Measurements from ENCODE around the gene MANF. TPM values are rescaled to one million over a fixed set of nuclear protein-coding genes. Genes with fewer than 3 reads are reported as not detected.
"Not testable (repeated sequence)": the region's sequence is repeated elsewhere in the genome, so short reads cannot be mapped to it uniquely, and the experiment has no call there.

Gene MANF
- total RNA-seq, 2 experiments from 2014 or later = 104 to 117 TPM

- H3K9me2 ChIP-seq (ENCODE audit: insufficient read depth, low read length) = no peaks in the 10 kb centered on the region
- no peak overlapping the region; the same call in 1 of the 2 replicates for H2AFZ ChIP-seq (ENCODE audit: low read length)
- H3K27ac ChIP-seq (ENCODE audit: low read depth, low read length, poor library complexity, severe bottlenecking) = peak overlapping the region; percentile 59
- ChIA-PET CTCF (ENCODE audit: unreplicated experiment) (interaction anchor here (1.0 to 1.1 kb wide), 2 partner anchors 113 to 296 kb away, joined by 3 to 4 read pairs; no protein-coding TSS in a partner anchor), POLR2A (interaction anchor here (0.6 to 1.8 kb wide), 2 partner anchors 113 to 722 kb away, joined by 4 to 6 read pairs; partner anchors contain the start of gene DCAF1)
- H3K4me1 ChIP-seq (ENCODE audit: insufficient read depth, low read length, poor library complexity, severe bottlenecking) = peaks cover 55% of the 10 kb centered on the region
- H3K36me3 ChIP-seq (ENCODE audit: insufficient read depth, low read length) = peaks cover 48% of the 10 kb centered on the region
- TSS peak; percentile 71 for BruUV-seq (replicated peaks)
- intact Hi-C loops (cut with micrococcal nuclease; ENCODE audit: unreplicated experiment) = no loop called here
- no peaks in the 10 kb centered on the region for H3K9me3 ChIP-seq (ENCODE audit: low read length)
- DNase-seq (ENCODE audit: low spot score) = peak; percentile 37
- peaks cover 22% of the 10 kb centered on the region; the same call in 1 of the 2 replicates for H4K20me1 ChIP-seq (ENCODE audit: insufficient read depth, low read length)
- peak overlapping the region; percentile 90 for H3K4me3 ChIP-seq (ENCODE audit: low read depth, low read length, poor library complexity, severe bottlenecking)
- H3K79me2 ChIP-seq (ENCODE audit: insufficient read depth, low read depth, low read length) = peaks cover 41% of the 10 kb centered on the region
- H3K4me2 ChIP-seq (ENCODE audit: low read length) = peak overlapping the region; percentile 92
- TF ChIP-seq CTCF (conservative IDR thresholded peaks at IDR 0.05; ENCODE audit: low read length) = no peak
- no peak for TF ChIP-seq EZH2phosphoT487 (IDR thresholded peaks at IDR 0.05; ENCODE audit: borderline replicate concordance, low read depth, low read length)
Measured at GRCh38 chr3:51386159-51386851, 1.2 kb downstream of the MANF start.

- BruUV-seq (replicated peaks) = no TSS peak
- Histone ChIP-seq H3K4me2 (ENCODE audit: low read length) (peak overlapping the region; percentile 92), H3K9me2 (ENCODE audit: insufficient read depth, low read length) (no peaks in the 10 kb centered on the region), H3K79me2 (ENCODE audit: insufficient read depth, low read depth, low read length) (peaks cover 44% of the 10 kb centered on the region), H3K4me1 (ENCODE audit: insufficient read depth, low read length, poor library complexity, severe bottlenecking) (peaks cover 55% of the 10 kb centered on the region), H3K36me3 (ENCODE audit: insufficient read depth, low read length) (peaks cover 48% of the 10 kb centered on the region), H2AFZ (ENCODE audit: low read length) (no peak overlapping the region), H3K9me3 (ENCODE audit: low read length) (no peaks in the 10 kb centered on the region), H4K20me1 (ENCODE audit: insufficient read depth, low read length) (peaks cover 22% of the 10 kb centered on the region; the same call in 1 of the 2 replicates), H3K27ac (ENCODE audit: low read depth, low read length, poor library complexity, severe bottlenecking) (no peak overlapping the region), H3K4me3 (ENCODE audit: low read depth, low read length, poor library complexity, severe bottlenecking) (peak overlapping the region; percentile 90)
- ChIA-PET CTCF (ENCODE audit: unreplicated experiment) (no interaction called here), POLR2A (no interaction called here)
- TF ChIP-seq EZH2phosphoT487 (IDR thresholded peaks at IDR 0.05; ENCODE audit: borderline replicate concordance, low read depth, low read length) = no peak
- no peak for TF ChIP-seq CTCF (conservative IDR thresholded peaks at IDR 0.05; ENCODE audit: low read length)
- intact Hi-C loops (cut with micrococcal nuclease; ENCODE audit: unreplicated experiment) = no loop called here
- no peak for DNase-seq (ENCODE audit: low spot score)
Measured at GRCh38 chr3:51386852-51387229, 1.8 kb downstream of the MANF start.

DNA sequence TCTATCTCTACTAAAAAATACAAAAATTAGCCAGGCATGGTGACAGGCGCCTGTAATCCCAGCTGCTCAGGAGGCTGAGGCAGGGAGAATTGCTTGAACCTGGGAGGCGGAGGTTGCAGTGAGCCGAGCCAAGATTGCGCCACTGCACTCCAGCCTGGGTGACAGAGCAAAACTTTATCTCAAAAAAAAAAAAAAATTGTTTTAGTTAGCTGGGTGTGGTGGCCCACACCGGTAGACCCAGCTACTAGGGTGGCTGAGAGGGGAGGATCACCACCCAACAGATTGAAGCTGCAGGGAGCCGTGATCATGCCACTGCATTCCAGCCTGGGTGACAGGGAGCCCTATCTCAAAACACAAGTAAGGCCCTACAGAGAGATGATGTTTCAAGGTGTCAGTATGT lies 2.2 kb downstream of the MANF start:
- POLR2A ChIA-PET = interaction anchor here (0.9 kb wide), 1 partner anchor 10 kb away, joined by 3 read pairs; no protein-coding TSS in a partner anchor
- H3K79me2 ChIP-seq (ENCODE audit: insufficient read depth, low read depth, low read length) = peaks cover 49% of the 10 kb centered on the region

More for the DNA sequence above, 2.2 kb downstream of the MANF start:
- Histone ChIP-seq H4K20me1 (ENCODE audit: insufficient read depth, low read length) (peaks cover 25% of the 10 kb centered on the region), H3K4me1 (ENCODE audit: insufficient read depth, low read length, poor library complexity, severe bottlenecking) (peaks cover 58% of the 10 kb centered on the region), H3K36me3 (ENCODE audit: insufficient read depth, low read length) (peaks cover 52% of the 10 kb centered on the region), H3K4me3 (ENCODE audit: low read depth, low read length, poor library complexity, severe bottlenecking) (peak overlapping the region; percentile 90), H3K4me2 (ENCODE audit: low read length) (peak overlapping the region; percentile 92), H3K27ac (ENCODE audit: low read depth, low read length, poor library complexity, severe bottlenecking) (peak overlapping the region; percentile 7)
- intact Hi-C loops (cut with micrococcal nuclease; ENCODE audit: unreplicated experiment); CTCF ChIA-PET (ENCODE audit: unreplicated experiment); BruUV-seq (replicated peaks); H2AFZ ChIP-seq (ENCODE audit: low read length); DNase-seq (ENCODE audit: low spot score); H3K9me3 ChIP-seq (ENCODE audit: low read length); H3K9me2 ChIP-seq (ENCODE audit: insufficient read depth, low read length): not testable (repeated sequence)
